HEK293 (cell line): Measurements from ENCODE around the gene IFI30.
A peak's percentile ranks its signal among the peaks of the same experiment; 100 is the strongest.

ENCODE experiments used
- CTCF ChIA-PET: fragments of 350-600 bp; formaldehyde crosslinking; extraction: SDS; loops from one replicate; lab custom pipeline; 2021; ENCODE audit warnings: antibody characterized with exemption; lab: Yijun Ruan, JAX
- POLR2A ChIA-PET: fragments of 300-600 bp; formaldehyde crosslinking; extraction: SDS; loops from one replicate; lab custom pipeline; 2020; ENCODE audit warnings: antibody characterized with exemption, inconsistent platforms; lab: Yijun Ruan, JAX
- H3K27ac ChIP-seq: fragments of 200-500 bp; sonication (Bioruptor generic); 2 replicates; pipeline ENCODE4 v1.5.1; 2014; ENCODE audit warnings: low read depth, low read length, control low read depth, inconsistent platforms; ENCODE audit errors: extremely low read depth
- H3K36me3 ChIP-seq, 2 experiments: fragments of 200-500 bp in 1 of 2; sonication (Bioruptor generic) in 1 of 2; 1 replicate in 1 of 2; 2 replicates in 1 of 2; pipeline ENCODE4 v1.5.1; 2014 to 2017; ENCODE audit warnings: inconsistent platforms in 2 of 2, low read length in 2 of 2; ENCODE audit not compliant: control insufficient read depth in 2 of 2, insufficient read depth in 1 of 2
- H3K4me1 ChIP-seq: fragments of 200-500 bp; sonication (Bioruptor generic); 2 replicates; pipeline ENCODE4 v1.5.1; 2014; ENCODE audit warnings: mild to moderate bottlenecking, low read length, inconsistent platforms; ENCODE audit not compliant: control insufficient read depth, insufficient read depth
- H3K4me3 ChIP-seq: 2 replicates; pipeline ENCODE4 v1.5.1; 2011; ENCODE audit warnings: low read depth, mild to moderate bottlenecking, control low read depth, low read length, moderate library complexity
- H3K9me3 ChIP-seq: fragments of 200-500 bp; sonication (Bioruptor generic); 2 replicates; pipeline ENCODE4 v1.5.1; 2014; ENCODE audit warnings: low read depth, low read length, inconsistent platforms; ENCODE audit not compliant: control insufficient read depth, insufficient read depth
- BCL11A ChIP-seq: fragments of 450-650 bp; formaldehyde crosslinking; IDR thresholded peaks from 2 replicates; pipeline ENCODE4 v1.5.1; 2016; ENCODE audit warnings: low read depth, missing biosample characterization, missing genetic modification characterization
- KLF10 ChIP-seq: fragments of 450-650 bp; IDR thresholded peaks from 2 replicates; pipeline ENCODE4 v1.5.1; 2018; ENCODE audit warnings: missing biosample characterization, mild to moderate bottlenecking, missing genetic modification characterization
- ZBTB20 ChIP-seq: fragments of 450-650 bp; formaldehyde crosslinking; IDR thresholded peaks from 2 replicates; pipeline ENCODE4 v1.5.1; 2016; ENCODE audit warnings: missing biosample characterization, missing genetic modification characterization
- ZFHX2 ChIP-seq: fragments of 450-650 bp; formaldehyde crosslinking; conservative IDR thresholded peaks from 2 replicates; pipeline ENCODE4 v1.5.1; 2016; ENCODE audit warnings: missing biosample characterization, missing genetic modification characterization
- ZIC2 ChIP-seq: fragments of 450-650 bp; formaldehyde crosslinking; IDR thresholded peaks from 2 replicates; pipeline ENCODE4 v1.5.1; 2016; ENCODE audit warnings: missing biosample characterization, missing genetic modification characterization
- ZNF10 ChIP-seq: fragments of 450-650 bp; formaldehyde crosslinking; IDR thresholded peaks from 2 replicates; pipeline ENCODE4 v1.5.1; 2017; ENCODE audit warnings: missing biosample characterization, missing genetic modification characterization
- ZNF138 ChIP-seq: fragments of 450-650 bp; formaldehyde crosslinking; IDR thresholded peaks from 2 replicates; pipeline ENCODE4 v1.5.1; 2016; ENCODE audit warnings: missing biosample characterization, missing genetic modification characterization, borderline replicate concordance
- ZNF19 ChIP-seq: fragments of 450-650 bp; formaldehyde crosslinking; IDR thresholded peaks from 2 replicates; pipeline ENCODE4; 2016; ENCODE audit warnings: missing biosample characterization, missing genetic modification characterization, low read depth
- ZNF426 ChIP-seq: fragments of 450-650 bp; formaldehyde crosslinking; IDR thresholded peaks from 2 replicates; pipeline ENCODE4 v1.5.1; 2017; ENCODE audit warnings: missing biosample characterization, missing genetic modification characterization, mild to moderate bottlenecking, inconsistent platforms, moderate library complexity
- ZNF473 ChIP-seq: fragments of 450-650 bp; formaldehyde crosslinking; IDR thresholded peaks from 2 replicates; pipeline ENCODE4 v1.5.1; 2017; ENCODE audit warnings: missing biosample characterization, missing genetic modification characterization
- ZNF610 ChIP-seq: fragments of 450-650 bp; formaldehyde crosslinking; IDR thresholded peaks from 2 replicates; pipeline ENCODE4 v1.5.1; 2016; ENCODE audit warnings: missing biosample characterization, missing genetic modification characterization, borderline replicate concordance
- ZNF768 ChIP-seq: fragments of 450-650 bp; formaldehyde crosslinking; IDR thresholded peaks from 2 replicates; pipeline ENCODE4 v1.5.1; 2018; ENCODE audit warnings: missing biosample characterization, mild to moderate bottlenecking, missing genetic modification characterization
- TF ChIP-seq, protein P1 (sequence below): fragments of 450-650 bp; formaldehyde crosslinking; IDR thresholded peaks from 2 replicates; pipeline ENCODE4 v1.5.0; 2017; ENCODE audit warnings: missing biosample characterization, missing genetic modification characterization, borderline replicate concordance
- TF ChIP-seq, protein P2 (sequence below): fragments of 450-650 bp; formaldehyde crosslinking; IDR thresholded peaks from 2 replicates; pipeline ENCODE4 v1.5.1; 2016; ENCODE audit warnings: missing biosample characterization, missing genetic modification characterization
- TF ChIP-seq, protein P3 (sequence below): fragments of 450-650 bp; formaldehyde crosslinking; IDR thresholded peaks from 2 replicates; pipeline ENCODE4; 2016; ENCODE audit warnings: missing biosample characterization, missing genetic modification characterization
- TF ChIP-seq, protein P4 (sequence below): fragments of 450-650 bp; formaldehyde crosslinking; IDR thresholded peaks from 2 replicates; pipeline ENCODE4 v1.5.1; 2016; ENCODE audit warnings: missing biosample characterization, missing genetic modification characterization
- TF ChIP-seq, protein P5 (sequence below): fragments of 450-650 bp; formaldehyde crosslinking; conservative IDR thresholded peaks from 2 replicates; pipeline ENCODE4 v1.5.1; 2016; ENCODE audit warnings: low read depth, missing biosample characterization, missing genetic modification characterization
- TF ChIP-seq, protein P6 (sequence below): fragments of 450-650 bp; formaldehyde crosslinking; IDR thresholded peaks from 2 replicates; pipeline ENCODE4 v1.5.1; 2016; ENCODE audit warnings: missing biosample characterization, missing genetic modification characterization

Gene IFI30

DNA sequence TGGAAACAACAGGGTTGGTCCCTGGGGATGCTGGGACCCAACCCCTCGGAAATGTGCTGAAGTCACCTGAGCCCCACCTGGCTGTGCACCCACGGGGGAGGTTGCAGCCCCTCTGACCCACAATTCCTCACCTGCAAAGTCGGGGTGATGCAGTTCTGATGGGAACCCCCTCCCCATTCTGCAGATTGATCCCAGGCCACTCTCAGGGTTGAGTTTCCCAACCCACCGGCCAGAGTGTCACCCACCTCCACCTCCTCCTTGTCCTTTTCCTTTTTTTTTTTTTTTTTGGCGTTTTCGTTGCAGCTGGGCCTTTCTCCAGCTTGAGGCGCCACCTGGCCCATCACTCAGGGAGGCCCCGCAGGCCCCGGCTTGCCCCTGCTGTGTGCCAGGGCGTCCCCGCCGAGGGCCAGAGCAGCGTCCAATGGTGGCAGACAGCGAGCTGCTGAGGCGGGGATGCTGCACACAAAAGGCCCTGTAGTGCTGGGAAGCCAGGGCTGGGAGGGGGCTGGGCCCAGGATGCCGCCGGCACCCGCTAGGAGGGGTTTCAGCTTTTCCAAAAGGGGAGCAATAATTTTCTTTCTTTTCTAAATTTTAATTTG, 16.0 kb upstream of the IFI30 start (continued):
- TF ChIP-seq, protein P1, sequence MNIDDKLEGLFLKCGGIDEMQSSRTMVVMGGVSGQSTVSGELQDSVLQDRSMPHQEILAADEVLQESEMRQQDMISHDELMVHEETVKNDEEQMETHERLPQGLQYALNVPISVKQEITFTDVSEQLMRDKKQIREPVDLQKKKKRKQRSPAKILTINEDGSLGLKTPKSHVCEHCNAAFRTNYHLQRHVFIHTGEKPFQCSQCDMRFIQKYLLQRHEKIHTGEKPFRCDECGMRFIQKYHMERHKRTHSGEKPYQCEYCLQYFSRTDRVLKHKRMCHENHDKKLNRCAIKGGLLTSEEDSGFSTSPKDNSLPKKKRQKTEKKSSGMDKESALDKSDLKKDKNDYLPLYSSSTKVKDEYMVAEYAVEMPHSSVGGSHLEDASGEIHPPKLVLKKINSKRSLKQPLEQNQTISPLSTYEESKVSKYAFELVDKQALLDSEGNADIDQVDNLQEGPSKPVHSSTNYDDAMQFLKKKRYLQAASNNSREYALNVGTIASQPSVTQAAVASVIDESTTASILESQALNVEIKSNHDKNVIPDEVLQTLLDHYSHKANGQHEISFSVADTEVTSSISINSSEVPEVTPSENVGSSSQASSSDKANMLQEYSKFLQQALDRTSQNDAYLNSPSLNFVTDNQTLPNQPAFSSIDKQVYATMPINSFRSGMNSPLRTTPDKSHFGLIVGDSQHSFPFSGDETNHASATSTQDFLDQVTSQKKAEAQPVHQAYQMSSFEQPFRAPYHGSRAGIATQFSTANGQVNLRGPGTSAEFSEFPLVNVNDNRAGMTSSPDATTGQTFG: no peak
- TF ChIP-seq ZIC2 (tag by site-specific recombination) (peak; percentile 98), ZNF10 (no peak)
- TF ChIP-seq, protein P2, sequence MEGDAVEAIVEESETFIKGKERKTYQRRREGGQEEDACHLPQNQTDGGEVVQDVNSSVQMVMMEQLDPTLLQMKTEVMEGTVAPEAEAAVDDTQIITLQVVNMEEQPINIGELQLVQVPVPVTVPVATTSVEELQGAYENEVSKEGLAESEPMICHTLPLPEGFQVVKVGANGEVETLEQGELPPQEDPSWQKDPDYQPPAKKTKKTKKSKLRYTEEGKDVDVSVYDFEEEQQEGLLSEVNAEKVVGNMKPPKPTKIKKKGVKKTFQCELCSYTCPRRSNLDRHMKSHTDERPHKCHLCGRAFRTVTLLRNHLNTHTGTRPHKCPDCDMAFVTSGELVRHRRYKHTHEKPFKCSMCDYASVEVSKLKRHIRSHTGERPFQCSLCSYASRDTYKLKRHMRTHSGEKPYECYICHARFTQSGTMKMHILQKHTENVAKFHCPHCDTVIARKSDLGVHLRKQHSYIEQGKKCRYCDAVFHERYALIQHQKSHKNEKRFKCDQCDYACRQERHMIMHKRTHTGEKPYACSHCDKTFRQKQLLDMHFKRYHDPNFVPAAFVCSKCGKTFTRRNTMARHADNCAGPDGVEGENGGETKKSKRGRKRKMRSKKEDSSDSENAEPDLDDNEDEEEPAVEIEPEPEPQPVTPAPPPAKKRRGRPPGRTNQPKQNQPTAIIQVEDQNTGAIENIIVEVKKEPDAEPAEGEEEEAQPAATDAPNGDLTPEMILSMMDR (tag by site-specific recombination): peak; percentile 66
- TF ChIP-seq, protein P3, sequence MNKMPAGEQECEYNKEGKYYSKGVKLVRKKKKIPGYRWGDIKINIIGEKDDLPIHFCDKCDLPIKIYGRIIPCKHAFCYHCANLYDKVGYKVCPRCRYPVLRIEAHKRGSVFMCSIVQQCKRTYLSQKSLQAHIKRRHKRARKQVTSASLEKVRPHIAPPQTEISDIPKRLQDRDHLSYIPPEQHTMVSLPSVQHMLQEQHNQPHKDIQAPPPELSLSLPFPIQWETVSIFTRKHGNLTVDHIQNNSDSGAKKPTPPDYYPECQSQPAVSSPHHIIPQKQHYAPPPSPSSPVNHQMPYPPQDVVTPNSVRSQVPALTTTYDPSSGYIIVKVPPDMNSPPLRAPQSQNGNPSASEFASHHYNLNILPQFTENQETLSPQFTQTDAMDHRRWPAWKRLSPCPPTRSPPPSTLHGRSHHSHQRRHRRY: peak; percentile 40; the same call in 1 of the 2 replicates

DNA sequence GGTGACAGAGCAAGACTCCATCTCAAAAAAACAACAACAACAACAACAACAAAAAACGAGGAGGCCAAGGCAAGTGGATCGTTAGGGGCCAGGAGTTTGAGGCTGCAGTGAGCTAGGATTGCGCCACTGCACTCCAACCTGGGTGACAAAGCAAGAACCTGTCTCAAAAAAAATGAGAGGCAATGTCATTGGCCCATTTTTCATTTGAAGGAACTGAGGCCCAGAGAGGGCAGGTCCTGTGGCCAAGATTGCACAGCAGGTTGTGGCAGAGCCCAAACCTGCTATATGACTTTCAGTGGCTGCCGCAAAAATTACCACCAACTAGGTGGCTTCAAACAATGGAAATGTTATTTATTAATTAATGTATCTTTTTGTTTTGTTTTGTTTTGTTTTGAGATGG, 15.1 kb upstream of the IFI30 start:
- CTCF ChIA-PET: interaction anchor here (0.6 to 1.4 kb wide), 5 partner anchors 10 to 53 kb away, joined by 3 to 6 read pairs (median 3); no protein-coding TSS in a partner anchor
- Histone ChIP-seq H3K27ac (peak overlapping the region; percentile 85; the same call in 1 of the 2 replicates), H3K36me3 (peaks cover 3 to 45% of the 10 kb centered on the region in 2 experiments; a peak in 2 of 3 replicates)

More for the DNA sequence above, 15.1 kb upstream of the IFI30 start:
- POLR2A ChIA-PET: interaction anchor here (0.7 kb wide), 1 partner anchor 637 kb away, joined by 3 read pairs; no protein-coding TSS in a partner anchor
- Histone ChIP-seq H3K4me1 (peaks cover 12% of the 10 kb centered on the region), H3K9me3 (no peaks in the 10 kb centered on the region), H3K4me3 (no peak overlapping the region)
- TF ChIP-seq ZNF768 (tag by site-specific recombination): peak; percentile 96; the same call in 1 of the 2 replicates
- TF ChIP-seq, protein P4, sequence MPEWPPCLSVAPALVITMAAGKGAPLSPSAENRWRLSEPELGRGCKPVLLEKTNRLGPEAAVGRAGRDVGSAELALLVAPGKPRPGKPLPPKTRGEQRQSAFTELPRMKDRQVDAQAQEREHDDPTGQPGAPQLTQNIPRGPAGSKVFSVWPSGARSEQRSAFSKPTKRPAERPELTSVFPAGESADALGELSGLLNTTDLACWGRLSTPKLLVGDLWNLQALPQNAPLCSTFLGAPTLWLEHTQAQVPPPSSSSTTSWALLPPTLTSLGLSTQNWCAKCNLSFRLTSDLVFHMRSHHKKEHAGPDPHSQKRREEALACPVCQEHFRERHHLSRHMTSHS (tag by site-specific recombination): no peak
- TF ChIP-seq, protein P5, sequence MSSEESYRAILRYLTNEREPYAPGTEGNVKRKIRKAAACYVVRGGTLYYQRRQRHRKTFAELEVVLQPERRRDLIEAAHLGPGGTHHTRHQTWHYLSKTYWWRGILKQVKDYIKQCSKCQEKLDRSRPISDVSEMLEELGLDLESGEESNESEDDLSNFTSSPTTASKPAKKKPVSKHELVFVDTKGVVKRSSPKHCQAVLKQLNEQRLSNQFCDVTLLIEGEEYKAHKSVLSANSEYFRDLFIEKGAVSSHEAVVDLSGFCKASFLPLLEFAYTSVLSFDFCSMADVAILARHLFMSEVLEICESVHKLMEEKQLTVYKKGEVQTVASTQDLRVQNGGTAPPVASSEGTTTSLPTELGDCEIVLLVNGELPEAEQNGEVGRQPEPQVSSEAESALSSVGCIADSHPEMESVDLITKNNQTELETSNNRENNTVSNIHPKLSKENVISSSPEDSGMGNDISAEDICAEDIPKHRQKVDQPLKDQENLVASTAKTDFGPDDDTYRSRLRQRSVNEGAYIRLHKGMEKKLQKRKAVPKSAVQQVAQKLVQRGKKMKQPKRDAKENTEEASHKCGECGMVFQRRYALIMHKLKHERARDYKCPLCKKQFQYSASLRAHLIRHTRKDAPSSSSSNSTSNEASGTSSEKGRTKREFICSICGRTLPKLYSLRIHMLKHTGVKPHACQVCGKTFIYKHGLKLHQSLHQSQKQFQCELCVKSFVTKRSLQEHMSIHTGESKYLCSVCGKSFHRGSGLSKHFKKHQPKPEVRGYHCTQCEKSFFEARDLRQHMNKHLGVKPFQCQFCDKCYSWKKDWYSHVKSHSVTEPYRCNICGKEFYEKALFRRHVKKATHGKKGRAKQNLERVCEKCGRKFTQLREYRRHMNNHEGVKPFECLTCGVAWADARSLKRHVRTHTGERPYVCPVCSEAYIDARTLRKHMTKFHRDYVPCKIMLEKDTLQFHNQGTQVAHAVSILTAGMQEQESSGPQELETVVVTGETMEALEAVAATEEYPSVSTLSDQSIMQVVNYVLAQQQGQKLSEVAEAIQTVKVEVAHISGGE: no peak
- TF ChIP-seq ZNF473 (tag by site-specific recombination): no peak
- no peak for TF ChIP-seq ZNF19 (tag by site-specific recombination)
- TF ChIP-seq ZFHX2 (tag by site-specific recombination): no peak
- no peak for TF ChIP-seq ZBTB20
- TF ChIP-seq KLF10: no peak
- TF ChIP-seq ZNF138 (tag by site-specific recombination): no peak
- TF ChIP-seq ZNF10: no peak
- no peak for TF ChIP-seq BCL11A (tag by site-specific recombination)
- no peak for TF ChIP-seq ZNF610 (tag by site-specific recombination)
- TF ChIP-seq ZNF426 (tag by site-specific recombination): no peak
- TF ChIP-seq, protein P6, sequence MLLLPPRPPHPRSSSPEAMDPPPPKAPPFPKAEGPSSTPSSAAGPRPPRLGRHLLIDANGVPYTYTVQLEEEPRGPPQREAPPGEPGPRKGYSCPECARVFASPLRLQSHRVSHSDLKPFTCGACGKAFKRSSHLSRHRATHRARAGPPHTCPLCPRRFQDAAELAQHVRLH (tag by site-specific recombination): peak; percentile 64; the same call in 1 of the 2 replicates
